GM13977 (cell line): ENCODE data around the gene THY1.

Experiments used
- DNase-seq: peaks from one replicate; pipeline ENCODE4 v3.0.0; 2012; ENCODE audit warnings: low spot score
- CTCF ChIP-seq: IDR thresholded peaks from 2 replicates; pipeline ENCODE4 v1.5.1; 2012; ENCODE audit warnings: mild to moderate bottlenecking, control low read depth; ENCODE audit not compliant: insufficient read depth; ENCODE audit errors: extremely low read depth, missing control alignments
- in situ Hi-C: fragments of 300-500 bp; cut with MboI; formaldehyde crosslinking; loops from one replicate; pipeline ENCODE4 v1.12.0; 2022; ENCODE audit warnings: low sequenced_read_pairs, low pct_unique_long_range_greater_than_20kb, mixed read lengths, inconsistent platforms; ENCODE audit not compliant: unreplicated experiment

The THY1 gene

DNA sequence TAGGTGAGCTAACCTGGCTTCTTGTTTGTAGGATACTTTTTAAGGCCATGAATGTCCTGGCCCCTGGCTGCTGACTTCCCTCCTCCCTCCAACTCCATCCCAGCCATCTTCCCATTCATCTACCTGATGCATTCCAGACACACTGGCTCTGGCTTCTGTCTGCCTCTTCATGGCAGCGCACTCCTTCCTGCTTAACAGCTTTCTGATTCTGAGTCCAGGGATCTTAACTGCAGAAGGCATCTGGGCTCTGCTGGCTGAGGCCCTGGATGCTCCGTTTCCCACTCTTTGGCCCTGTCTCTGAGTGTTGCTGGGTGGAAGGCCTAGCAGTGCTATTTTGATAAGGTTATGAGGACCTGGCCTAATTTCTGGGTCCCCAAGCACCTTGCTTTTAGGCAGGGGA lies 1.8 kb upstream of the THY1 start:
- TF ChIP-seq CTCF: no peak
- in situ Hi-C loops: no loop called here

DNA sequence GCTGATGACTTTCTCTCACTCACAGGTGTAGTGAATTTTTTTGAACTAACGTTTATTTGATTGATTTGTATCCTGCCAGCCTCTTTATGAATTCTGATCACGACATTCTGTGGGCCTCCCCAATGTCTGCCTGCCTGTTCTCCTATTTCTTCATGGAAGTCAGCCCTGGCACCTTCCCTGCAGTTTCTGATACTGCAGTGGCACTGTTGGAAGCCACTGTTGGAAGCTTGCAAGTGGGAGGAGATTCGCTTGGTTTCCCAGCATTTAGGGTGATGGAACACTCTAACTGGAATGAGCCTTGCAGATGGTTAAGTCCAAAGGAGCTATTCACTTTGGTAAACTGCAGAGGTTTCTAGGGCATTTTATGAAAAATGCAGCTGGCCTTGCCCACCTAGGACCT lies 1.3 kb upstream of the THY1 start:
- TF ChIP-seq CTCF: no peak
- no peak for DNase-seq
- in situ Hi-C loops: no loop called here

More for the DNA sequence above, 1.8 kb upstream of the THY1 start:
- DNase-seq: no peak

- no peak for DNase-seq
- TF ChIP-seq CTCF: no peak
- in situ Hi-C loops: no loop called here
Observed at GRCh38 chr11:119423509-119424254, 710 bp upstream of the THY1 start.

GRCh38 chr11:119421941-119422808 lies 797 bp downstream of the THY1 start:
- TF ChIP-seq CTCF: no peak
- no peak for DNase-seq
- in situ Hi-C loops: no loop called here

DNA sequence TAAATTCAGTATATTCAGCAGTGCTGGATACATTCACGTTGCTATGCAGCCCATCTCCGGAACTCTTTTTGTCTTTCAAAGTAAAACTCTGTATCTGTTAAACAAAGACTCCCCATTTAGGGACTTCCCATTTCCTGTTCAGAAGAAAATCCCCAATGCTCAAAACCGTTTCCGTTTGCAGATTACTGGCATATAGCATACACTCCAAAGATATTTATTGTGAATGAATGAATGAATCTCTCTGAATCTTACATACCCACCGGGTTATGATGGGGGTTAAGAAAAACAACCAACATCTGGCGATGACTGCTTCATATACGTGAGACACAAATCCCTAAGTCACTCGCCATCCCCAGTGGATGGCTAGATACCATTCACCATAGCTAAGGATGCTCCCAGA lies 1.6 kb downstream of the THY1 start:
- no peak for TF ChIP-seq CTCF
- in situ Hi-C loops: no loop called here
- DNase-seq: no peak

DNA sequence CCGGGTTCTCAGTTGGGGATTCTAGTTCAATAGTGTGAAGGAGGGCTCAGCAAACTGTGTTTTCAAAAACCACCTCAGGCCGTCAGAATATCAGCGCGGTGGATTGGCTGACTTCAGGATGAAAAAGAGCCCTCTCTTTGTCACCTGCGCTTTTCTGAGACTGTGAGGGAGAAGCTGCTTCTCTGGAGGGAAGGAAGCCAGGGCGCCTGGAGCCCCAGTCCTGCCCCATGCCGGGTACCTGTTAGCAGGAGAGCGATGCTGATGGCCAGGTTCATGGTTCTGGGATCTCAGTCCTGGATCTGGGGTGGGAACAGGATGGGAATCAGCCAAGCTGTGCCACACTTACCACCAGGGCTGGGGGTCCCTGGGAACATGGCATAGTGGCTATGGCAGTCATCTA lies 2.3 kb downstream of the THY1 start:
- TF ChIP-seq CTCF: no peak
- no peak for DNase-seq
- in situ Hi-C loops: no loop called here
